Measurements from ENCODE around the gene ACSM6.
"Not testable (repeated sequence)": the region's sequence is repeated elsewhere in the genome, so short reads cannot be mapped to it uniquely, and the experiment has no call there.

Gene ACSM6

GRCh38 chr10:95187617-95188016, 6.4 kb upstream of the ACSM6 start:
- no peak for TF ChIP-seq REST (IDR thresholded peaks at IDR 0.05; ENCODE audit: insufficient replicate concordance, low read depth)
- TF ChIP-seq GABPA (IDR thresholded peaks at IDR 0.05; ENCODE audit: low read depth), result no peak
- H3K27me3 ChIP-seq (ENCODE audit: insufficient read depth, poor library complexity, severe bottlenecking), result peaks cover 9% of the 10 kb centered on the region
- no peak for DNase-seq (ENCODE audit: low read depth in 1 of 2, low spot score in 1 of 2)
- no peak overlapping the region for H3K27ac ChIP-seq (replicated peaks)
- no peak overlapping the region for H3K4me3 ChIP-seq (replicated peaks; ENCODE audit: insufficient read depth, low read length)

GRCh38 chr10:95188593-95188992, 5.4 kb upstream of the ACSM6 start:
- no peak overlapping the region for H3K4me3 ChIP-seq (replicated peaks; ENCODE audit: insufficient read depth, low read length)
- H3K27ac ChIP-seq (replicated peaks), result no peak overlapping the region
- peaks cover 2% of the 10 kb centered on the region for H3K27me3 ChIP-seq (ENCODE audit: insufficient read depth, poor library complexity, severe bottlenecking)
- no peak for DNase-seq (ENCODE audit: low read depth in 1 of 2, low spot score in 1 of 2)
- no peak for TF ChIP-seq SPI1 (IDR thresholded peaks at IDR 0.05; ENCODE audit: borderline replicate concordance, low read depth)
- TF ChIP-seq POLR2AphosphoS5 (IDR thresholded peaks at IDR 0.05; ENCODE audit: low read depth), result no peak
- no peak for TF ChIP-seq CTCF (IDR thresholded peaks at IDR 0.05; ENCODE audit: insufficient read depth, low read length)
- no peak for TF ChIP-seq REST (IDR thresholded peaks at IDR 0.05; ENCODE audit: insufficient replicate concordance, low read depth)
- no peak for TF ChIP-seq GABPA (IDR thresholded peaks at IDR 0.05; ENCODE audit: low read depth)

GRCh38 chr10:95196046-95196445, 2.0 kb downstream of the ACSM6 start:
- no peak for TF ChIP-seq SPI1 (IDR thresholded peaks at IDR 0.05; ENCODE audit: borderline replicate concordance, low read depth)
- no peak overlapping the region for H3K4me3 ChIP-seq (replicated peaks; ENCODE audit: insufficient read depth, low read length)
- no peak for DNase-seq (ENCODE audit: low read depth in 1 of 2, low spot score in 1 of 2)
- H3K27ac ChIP-seq (replicated peaks), result no peak overlapping the region
- no peaks in the 10 kb centered on the region for H3K27me3 ChIP-seq (ENCODE audit: insufficient read depth, poor library complexity, severe bottlenecking)

- no peak overlapping the region for H3K4me3 ChIP-seq (replicated peaks; ENCODE audit: insufficient read depth, low read length)
- no peaks in the 10 kb centered on the region for H3K27me3 ChIP-seq (ENCODE audit: insufficient read depth, poor library complexity, severe bottlenecking)
- TF ChIP-seq GABPA (IDR thresholded peaks at IDR 0.05; ENCODE audit: low read depth) (no peak), SPI1 (IDR thresholded peaks at IDR 0.05; ENCODE audit: borderline replicate concordance, low read depth) (no peak), REST (IDR thresholded peaks at IDR 0.05; ENCODE audit: insufficient replicate concordance, low read depth) (no peak), POLR2AphosphoS5 (IDR thresholded peaks at IDR 0.05; ENCODE audit: low read depth) (no peak), CTCF (IDR thresholded peaks at IDR 0.05; ENCODE audit: insufficient read depth, low read length) (no peak)
- H3K27ac ChIP-seq (replicated peaks), result no peak overlapping the region
- no peak for DNase-seq (ENCODE audit: low read depth in 1 of 2, low spot score in 1 of 2)
Measured at GRCh38 chr10:95201736-95202135, 7.7 kb downstream of the ACSM6 start.

- not testable (repeated sequence) for DNase-seq (ENCODE audit: low read depth in 1 of 2, low spot score in 1 of 2); H3K4me3 ChIP-seq (replicated peaks; ENCODE audit: insufficient read depth, low read length); H3K27ac ChIP-seq (replicated peaks); H3K27me3 ChIP-seq (ENCODE audit: insufficient read depth, poor library complexity, severe bottlenecking)
Measured at GRCh38 chr10:95202865-95203264, 8.8 kb downstream of the ACSM6 start.

All from HL-60 (cell line).